ENCODE results near the gene NATD1.

Gene NATD1, protein sequence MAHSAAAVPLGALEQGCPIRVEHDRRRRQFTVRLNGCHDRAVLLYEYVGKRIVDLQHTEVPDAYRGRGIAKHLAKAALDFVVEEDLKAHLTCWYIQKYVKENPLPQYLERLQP

DNA sequence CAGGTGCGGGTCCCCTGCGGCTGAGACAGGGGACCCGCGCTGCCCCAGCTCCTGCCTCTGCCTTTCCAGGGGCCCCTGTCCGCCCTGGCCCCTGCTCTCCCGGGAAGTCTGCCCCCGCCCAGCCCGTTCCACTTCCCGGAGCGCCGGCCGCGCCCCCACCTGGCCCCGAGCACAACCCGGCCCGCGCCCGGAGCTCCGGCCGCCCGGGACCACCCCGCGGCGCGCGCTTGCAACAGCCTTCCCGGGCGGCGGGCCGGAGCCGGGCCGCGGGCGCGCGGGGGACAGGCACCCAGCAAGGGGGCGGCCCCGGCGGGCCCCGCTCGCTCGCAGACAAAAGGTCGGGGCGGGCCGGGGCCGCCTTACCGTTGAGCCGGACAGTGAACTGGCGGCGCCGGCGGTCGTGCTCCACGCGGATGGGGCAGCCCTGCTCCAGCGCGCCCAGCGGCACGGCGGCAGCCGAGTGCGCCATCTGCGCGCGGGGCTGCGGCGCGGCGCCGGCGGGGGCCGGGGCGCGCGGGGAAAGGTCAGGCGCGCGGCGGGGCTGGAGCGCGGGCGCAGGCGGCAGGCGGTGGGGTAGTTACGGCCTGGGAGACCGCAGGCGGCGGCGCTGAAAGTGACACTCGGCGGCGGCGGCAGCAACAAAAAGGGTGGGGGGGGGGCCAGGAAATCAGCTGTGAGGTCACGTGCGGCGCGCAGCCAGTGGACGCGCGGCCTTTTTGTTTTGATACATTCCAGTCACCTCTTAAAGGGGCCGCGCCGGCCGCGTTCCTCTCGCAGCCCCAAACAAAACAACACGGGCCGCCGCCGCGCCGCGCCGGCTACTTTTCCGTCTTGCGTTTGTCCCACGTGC lies at the start of gene NATD1:
NATD1 (minus strand) TSS at position 615 of the 850 bp plus-strand sequence; CDS start at position 469, 146 bp downstream.
- peak; percentile 76 for DNase-seq

DNA sequence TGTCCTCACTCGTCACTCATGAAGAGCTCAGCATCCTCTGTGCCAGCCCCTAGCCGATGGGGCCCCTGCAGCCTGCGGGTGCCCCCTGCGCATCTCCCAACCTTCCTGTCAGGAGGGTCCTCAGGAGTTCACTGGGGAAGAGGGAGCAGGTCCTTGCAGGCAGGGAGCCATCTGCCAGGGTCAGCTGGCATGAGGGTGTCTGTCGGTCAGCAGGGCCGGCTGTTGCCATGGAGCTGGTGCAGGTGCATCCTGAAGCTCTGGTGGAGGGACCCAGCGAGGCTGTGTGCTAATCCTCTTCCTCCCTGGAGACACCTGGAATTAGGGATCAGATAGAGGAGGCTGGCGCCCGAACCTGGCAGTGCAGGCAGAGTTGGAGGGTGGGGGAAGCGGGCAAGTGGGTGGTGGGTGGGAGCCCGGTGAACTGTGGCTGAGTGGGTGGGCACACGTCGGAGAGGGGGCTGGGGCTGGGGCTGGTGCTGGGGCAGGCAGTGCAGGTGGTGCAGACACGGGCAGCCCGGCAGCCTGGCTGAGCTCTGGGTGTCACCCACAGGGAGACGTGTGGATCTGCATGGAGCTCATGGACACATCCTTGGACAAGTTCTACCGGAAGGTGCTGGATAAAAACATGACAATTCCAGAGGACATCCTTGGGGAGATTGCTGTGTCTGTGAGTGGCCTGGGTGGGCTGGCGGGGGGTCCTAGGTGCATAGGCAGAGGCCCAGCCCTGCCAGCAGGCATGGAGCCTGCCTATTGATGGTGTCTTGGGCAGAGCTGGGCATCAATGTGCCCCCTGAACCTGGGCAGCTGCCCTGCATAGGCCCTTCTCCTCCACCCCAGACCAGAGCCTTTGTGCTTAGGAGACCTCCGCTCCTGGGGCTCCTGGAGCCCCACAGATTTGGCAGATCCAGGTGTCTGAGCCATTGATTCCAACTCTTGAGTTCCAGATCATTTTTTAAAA lies 48.7 kb upstream of the NATD1 start:
- DNase-seq: no peak

DNA sequence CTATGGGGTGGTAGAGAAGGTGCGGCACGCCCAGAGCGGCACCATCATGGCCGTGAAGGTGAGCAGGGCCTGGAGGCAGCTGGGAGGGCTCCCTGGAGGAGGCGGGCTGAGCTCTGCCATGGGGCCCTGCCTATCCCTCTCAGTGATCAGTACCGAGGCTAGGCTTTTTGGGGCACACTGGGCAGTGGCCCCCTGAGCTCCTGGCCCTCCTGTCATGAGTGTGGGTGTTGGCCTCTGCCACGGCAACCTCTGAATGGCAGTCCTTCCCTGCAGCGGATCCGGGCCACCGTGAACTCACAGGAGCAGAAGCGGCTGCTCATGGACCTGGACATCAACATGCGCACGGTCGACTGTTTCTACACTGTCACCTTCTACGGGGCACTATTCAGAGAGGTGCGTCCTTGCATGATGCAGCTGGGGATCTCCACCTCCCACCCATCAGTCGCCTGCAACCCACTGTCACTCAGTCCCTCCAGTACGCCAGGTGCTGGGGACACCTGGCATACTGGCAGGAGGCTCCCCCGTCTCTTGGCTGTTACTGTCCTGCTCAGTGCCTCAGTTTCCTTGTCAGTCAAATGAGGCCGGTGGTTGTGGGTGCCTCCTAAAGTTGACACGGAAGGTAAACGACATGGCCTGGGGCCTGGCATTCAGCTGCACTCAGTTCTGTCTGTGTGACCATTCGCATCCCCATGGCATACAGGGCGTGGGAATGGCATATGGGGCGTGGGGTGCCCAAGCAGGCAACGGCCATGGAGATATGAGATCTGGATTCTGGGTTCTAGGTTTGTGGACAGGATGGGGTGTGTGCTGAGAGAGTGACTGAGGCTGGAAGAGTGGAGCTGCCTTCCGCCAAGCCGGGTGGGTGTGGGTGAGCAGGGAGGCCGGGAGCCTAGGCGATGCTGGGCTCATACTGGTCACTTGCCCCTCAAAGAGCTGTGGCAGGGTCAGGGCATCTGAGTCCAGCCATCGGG lies 47.7 kb upstream of the NATD1 start:
- no peak for DNase-seq

DNA sequence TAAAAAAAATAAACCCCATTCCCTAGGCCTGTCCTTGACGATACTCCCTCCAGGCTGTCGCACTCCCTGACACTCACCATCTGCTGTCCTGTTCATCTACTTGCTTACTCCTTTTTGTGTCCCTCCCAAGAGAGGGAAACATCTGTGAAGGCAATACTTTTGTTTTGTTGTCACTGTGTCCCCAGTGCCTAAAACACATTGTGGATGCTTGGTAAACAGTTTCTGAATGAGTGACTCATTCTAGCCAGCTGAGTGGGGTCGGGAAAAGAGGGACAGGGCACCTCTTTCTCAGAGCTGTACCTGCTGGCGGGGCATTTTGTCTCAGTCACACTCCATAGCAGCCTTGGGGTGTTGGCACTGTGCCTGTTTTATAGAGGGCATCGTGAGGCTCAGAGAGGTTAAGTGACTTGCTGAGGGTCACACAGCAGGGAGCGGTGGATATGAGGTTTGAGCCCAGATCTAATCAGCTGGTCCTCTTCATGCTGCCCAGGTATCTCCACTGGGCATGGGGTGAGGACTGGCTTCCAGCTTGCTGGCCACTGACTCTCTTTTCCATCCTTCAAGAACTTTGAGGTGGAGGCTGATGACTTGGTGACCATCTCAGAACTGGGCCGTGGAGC lies 46.9 kb upstream of the NATD1 start:
- no peak for DNase-seq

DNA sequence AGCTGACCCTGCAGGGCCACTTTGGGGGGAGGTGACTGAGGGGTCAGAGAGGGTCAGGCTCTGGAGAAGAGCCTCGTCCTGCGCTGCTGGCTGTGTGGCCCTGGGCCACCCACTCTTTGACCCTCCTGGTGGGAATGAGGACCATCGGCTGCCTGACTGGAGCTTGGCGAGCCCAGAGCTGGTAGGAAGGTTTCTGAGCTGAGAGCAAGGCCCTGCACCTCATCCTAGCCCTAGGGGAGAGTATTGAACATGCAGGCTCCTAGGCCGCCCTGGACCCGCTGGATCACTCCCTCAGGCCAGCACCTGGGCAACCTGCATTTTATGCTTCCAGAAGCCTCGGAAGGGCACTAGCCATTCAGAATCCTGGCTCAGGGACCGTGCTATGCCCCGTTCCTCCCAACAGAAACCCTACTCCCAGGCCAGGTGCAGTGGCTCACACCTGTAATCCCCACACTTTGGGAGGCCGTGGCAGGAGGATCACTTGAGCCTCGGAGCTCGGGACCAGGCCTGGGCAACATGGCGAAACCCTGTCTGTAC lies 45.8 kb upstream of the NATD1 start:
- DNase-seq: no peak

DNA sequence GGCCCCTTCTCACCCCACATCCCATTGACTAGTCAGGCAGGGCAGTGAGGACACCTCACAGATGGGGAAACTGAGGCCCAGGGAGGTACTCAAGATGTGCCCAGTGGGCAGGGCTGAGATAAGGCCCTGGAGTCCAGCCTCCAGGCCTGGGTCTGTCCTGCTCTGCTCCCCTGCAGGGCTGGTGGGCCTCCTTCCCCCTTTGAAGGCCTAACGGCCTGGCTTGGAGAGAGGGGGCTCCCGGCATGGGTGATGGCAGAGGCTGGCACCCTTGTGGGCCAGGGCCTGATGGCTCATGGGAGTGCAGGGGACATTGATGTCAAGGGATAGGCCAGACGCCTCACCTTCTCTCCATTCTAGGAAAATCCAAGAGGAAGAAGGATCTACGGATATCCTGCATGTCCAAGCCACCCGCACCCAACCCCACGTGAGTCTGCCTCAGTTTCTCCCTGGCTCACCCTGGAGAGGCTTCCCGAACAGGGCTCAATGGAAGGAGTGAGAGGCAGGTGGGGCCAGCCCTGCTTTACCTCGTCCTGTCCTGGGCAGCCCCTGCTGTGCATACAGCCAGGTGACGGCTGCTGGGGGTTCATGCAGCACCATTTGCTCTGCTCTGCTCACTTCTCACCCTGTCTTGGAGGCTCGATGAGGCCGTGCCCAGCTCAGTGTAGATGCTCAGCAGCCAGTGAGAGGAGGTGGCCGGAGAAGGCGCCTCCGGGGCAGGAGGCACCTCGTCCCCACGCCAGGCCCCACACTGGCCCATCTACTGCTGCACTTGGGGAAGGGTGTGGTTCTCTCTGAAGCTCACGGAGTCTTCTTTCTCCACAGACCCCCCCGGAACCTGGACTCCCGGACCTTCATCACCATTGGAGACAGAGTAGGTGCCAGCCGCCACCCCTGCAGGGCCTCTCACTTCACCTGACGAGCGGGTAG lies 45.1 kb upstream of the NATD1 start:
- DNase-seq: no peak

DNA sequence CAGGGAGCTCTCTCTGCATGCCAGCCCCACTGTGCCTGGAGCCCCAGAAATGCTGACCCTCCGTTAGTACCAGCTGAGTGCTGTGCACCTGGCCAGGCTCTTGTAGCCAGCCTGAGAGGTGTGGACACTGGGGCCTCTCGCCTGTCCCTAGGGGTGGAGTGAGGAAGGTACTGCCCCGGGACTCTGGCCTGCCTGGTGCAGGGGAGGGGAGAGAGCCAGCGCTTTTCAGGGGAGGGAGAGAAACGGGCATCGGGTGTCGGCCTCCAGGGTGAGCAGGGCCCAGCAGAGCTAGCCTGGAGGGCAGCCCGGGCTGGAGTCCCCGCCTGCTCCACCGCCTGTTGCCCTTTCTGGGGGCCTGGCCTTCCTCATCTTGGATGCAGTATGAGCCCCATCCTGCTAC lies 44.4 kb upstream of the NATD1 start:
- DNase-seq: no peak

DNA sequence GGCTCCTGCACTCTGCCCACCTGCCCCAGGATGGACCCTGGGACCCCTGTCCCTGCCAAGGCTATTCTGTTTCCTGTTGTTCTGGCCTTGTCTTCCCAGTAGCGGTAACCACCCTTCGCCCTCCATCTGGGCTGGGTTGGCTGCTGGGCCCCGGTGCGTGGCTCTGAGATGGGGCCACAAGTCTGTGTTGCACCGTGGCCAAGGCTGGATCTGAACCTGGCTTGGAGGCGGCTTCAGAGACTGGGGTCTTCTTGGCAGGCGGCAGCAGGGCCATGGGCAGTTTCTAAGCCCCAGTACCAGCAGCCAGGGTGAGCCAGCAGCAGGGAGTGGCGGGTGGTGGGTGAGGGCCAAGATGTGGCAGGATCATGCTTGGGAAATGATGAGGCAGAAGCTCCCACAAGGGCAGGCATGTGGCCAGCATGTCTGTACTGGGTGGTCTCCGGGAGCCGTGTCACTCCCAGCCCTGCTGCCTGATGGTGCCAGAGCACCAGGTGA lies 43.9 kb upstream of the NATD1 start:
- no peak for DNase-seq

DNA sequence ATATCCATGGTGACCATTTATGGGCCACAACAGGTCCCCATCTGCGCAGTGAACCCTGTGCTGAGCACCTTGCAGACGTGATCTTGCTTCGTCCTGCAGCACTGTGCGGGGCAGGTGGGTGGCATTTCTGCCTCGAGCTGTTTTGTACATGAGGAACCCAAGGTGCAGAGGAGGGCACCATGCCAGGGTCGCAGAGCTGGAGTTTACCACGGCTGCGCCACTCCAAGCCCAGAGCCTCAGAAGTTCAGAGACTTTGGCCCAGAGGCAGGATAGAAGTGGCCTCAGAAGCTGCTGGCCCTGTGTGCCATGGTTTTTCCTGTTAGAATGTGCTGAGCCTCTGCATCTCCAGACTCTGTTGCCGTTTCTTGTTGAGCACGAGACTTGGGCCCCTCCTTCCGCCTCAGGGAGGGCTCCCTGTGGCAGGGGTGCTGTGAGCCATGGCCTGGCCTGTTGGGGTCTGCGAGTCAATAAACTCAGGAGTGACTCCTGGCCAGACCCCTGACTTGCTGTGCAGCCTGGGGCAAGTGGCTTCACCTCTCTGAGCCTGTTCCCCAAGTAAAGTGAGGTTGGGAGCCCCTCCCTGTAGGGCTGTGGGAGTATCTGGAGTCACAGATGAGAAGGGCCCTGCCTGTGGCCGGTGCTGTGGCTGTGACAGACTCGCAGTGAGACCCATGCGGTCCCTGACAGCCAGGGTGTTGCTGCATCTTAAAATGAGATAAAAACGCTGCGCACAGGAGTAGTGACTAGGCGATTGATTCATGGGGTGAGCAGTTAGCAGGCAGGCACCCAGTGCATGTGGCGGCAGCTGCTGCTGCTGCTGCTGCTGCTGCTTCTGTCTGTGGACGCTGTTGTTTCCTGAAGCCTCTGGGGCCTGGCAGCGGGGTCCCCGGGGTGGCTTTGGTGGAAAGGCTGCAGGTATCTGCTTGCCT lies 43.2 kb upstream of the NATD1 start:
- no peak for DNase-seq

DNA sequence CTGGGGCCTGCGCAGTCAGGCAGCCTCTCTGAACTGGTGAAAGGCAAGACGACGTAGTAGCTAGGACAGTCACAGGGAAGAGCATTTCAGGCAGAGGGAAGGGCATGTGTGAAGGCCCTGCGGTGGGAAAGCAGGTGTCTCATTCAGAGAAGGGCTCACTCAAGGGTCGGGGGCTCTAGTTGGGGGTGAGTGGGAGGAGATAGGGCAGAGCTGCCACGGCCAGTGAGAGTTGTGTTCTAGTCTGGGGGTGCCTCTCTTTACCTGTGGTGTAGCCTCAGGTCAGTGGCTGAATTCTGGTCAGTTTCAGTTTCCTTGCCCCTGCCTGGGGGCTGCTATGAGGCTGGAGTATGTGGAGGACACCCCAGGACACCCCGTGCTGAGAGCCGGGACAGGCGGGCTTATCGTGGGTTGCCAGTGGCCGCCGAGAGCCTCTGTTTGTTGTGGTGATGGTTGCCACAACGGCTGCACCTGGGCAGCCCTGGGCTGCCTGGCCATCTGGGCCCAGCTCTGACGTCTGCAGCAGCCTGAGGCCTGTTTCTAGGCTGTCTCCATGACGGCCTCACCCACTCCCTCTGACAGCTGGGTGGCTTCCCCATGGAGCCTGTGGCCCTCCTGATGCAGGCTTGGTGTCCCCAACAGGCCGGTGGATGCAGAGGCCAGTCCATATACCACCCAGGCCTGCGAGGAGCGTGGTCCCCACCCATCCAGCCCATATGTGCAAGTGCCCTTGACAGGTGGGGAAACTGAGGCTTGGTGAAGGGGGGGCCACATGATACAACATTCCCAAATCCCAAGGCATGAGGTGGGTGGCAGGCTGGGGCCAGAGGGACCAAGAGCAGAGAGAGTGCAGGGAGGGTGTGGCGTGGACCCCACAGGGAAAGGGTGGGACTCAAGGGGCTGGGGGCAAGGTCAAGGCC lies 42.1 kb upstream of the NATD1 start:
- no peak for DNase-seq

DNA sequence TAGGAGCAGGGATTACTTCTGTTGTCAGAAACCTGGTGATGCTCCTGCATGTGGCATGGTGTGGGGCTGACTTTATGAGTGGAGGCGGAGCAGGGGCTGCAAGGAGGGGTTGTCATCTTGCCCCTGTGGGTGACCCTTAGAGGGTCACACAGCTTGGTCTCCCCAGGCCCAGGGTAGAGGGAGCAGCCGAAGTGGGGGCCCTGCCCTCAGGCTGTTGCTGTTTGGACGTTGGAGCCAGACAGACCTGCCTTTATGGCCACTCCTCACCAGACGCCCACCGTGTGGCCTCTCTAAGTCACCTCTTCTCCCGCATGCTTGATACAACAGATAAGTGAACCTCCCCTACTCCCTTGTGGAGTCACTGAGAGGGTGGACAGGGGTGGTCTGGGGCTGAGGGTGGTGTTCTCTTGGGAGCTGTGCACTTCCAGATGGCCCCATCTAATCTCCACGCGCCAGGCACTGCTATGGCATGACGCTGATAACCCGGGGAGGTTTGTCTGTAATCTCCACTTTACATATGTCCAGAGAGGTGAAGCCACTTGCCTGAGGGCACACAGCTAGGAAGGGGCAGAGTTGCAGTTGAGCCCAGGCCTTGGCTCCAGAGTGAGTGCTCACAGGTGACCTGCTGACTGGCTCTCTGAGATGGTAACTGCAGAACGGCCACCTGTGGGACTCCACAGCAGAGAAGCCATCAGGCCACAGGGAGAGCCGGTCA lies 41.3 kb upstream of the NATD1 start:
- no peak for DNase-seq

DNA sequence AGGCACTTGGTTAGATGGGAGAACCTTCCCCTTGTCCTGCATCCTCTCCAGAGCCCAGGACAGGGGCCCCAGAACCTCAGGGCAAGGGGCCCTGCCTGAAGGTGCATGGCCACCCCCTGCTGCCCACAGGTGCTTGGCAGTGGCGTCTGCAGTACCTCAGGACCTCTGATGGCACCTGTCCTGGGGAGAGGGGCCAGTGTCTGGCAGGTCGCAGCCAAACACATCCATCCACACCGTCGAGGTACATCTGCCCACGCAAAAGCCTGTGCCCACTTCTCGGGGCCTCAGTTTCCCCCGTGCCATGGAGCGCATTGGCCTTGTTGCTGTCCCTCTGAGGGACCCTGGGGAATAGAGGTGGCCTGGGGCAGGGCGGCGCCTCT lies 40.6 kb upstream of the NATD1 start:
- no peak for DNase-seq

DNA sequence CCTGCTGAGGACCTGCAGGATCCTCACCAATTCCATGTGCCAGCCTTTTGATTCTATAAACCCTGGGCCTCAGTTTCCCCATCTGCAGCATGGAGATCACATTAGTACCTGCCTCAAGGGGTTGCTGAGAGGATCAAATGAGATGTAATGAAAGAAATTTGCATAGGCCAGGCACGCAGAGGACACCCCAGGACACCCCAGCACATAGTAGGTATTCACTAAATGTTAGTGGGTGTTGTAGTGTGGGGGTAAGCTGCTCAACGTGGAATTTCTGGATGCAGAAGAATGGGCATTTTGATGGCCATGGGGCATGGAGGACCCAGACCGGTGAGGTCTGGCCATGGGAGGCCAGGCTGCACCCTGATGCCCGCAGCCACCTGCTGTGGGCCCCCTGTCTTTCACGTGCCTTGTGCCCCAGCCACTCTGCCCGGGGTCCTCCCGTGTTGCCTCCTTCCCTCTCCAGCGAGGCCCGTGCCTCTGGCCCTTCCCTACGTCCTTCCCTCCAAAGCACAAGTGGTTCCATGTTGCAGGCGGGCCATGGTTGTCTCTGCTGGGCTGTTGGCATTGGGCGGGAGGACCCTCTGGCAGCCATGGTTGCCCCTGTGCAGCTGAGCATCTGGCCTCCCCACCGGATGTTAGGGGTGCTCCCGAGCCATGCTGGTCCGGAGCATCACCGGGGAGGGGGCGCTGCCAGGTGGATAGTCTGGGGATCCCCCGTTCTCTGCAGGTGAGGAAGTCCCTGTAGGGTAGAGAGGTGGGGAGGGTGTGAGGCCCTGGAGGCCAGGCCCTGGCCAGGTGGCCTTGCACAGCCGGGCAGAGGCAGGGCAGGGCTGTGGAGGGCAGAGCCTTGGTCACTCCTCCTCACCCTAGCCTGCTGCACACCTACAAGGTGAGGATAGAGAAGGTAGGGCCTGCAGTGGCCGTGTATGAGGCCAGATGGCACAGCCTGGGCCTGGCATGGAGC lies 39.9 kb upstream of the NATD1 start:
- DNase-seq: no peak

DNA sequence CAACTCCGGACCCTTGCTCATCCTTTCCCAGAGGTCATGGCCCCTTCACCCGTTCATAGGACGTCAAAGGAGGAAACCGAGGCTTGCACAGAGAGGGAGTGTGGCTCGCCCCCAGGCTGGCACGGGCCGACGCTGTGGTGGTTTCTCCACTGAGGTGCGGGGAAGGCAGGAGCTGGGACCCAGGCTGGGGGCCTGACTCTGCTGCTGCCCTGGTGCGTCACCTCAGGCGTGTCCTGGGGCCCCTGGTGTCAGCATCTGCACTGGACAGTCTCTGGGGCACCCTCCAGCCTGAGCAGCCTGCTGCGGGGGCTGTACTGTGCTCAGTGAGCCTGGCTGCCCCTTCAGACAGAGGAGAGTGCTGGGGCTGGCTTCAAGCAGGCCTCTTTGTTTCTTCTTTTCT lies 38.7 kb upstream of the NATD1 start:
- no peak for DNase-seq

DNA sequence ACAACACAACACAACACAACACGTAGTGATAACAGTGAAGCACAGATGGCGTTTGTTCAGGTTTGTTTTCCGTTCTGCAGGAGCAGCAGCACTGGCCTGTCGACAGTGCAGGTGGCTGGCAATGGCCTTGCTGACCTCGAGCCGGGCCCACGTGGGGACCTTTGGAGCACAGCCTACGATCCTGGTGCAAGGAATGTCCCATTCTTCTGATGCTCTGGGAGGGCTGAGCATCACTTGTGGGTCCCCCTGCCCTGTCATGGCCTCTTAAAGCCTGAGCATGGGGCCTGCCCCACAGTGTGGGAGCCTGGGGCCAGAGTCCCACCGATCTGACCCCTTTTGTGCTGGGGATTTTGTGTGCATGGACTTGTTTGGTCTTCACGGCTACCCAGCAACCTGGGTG lies 38.1 kb upstream of the NATD1 start:
- DNase-seq: no peak
